ENCODE results near the gene KCNJ6.

DNA sequence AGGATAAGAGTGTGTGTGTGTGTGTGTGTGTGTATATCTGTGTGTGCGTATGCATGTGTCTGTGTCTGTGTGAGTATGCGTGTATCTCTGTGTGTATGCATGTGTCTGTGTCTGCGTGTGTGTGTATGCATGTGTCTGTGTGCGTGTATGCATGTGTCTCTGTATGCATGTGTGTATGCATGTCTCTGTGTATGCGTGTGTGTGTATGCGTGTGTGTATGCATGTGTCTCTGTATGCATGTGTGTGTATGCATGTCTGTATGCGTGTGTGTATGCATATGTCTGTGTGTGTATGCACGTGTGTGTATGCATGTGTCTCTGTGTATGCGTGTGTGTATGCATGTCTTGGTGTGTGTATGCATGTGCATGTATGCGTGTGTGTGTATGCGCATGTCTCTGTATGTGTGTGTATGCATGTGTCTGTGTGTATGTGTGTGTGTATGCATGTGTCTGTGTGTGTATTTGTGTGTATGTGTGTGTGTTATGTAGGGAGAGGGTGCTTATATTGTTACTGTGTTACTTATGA is 301.8 kb downstream of the KCNJ6 start:
- TF ChIP-seq CTCF (conservative IDR thresholded peaks at IDR 0.05; ENCODE audit: low read depth, low read length) (no peak), EZH2 (IDR thresholded peaks at IDR 0.05; ENCODE audit: borderline replicate concordance, low read depth, low read length, poor library complexity, severe bottlenecking) (no peak)

All from A673 (cell line).